ENCODE measurements around the gene KAT7. TPM values are rescaled to one million over a fixed set of nuclear protein-coding genes. Genes with fewer than 3 reads are reported as not detected.

Gene KAT7
- total RNA-seq, 1 experiment from 2014 or later: 79.5 TPM

GRCh38 chr17:49819138-49819537 is 30.7 kb downstream of the KAT7 start:
- Histone ChIP-seq H3K9me2 (ENCODE audit: insufficient read depth) (no peaks in the 10 kb centered on the region), H3K4me3 (replicated peaks in 1 of 2; ENCODE audit: low read depth in 1 of 2, low read length in 2 of 2) (no peak overlapping the region), H3K36me3 (ENCODE audit: control insufficient read depth in 1 of 2, insufficient read depth in 2 of 2, low read length in 2 of 2) (peaks cover 55 to 65% of the 10 kb centered on the region in 2 experiments), H3K27me3 (ENCODE audit: insufficient read depth, low read length) (no peaks in the 10 kb centered on the region), H3K9ac (ENCODE audit: low read length) (no peak overlapping the region), H2AFZ (ENCODE audit: low read depth, low read length, poor library complexity, severe bottlenecking) (no peak overlapping the region), H4K20me1 (ENCODE audit: insufficient read depth) (no peaks in the 10 kb centered on the region; the same call in 1 of the 2 replicates), H3K4me1 (ENCODE audit: control insufficient read depth in 1 of 2, insufficient read depth in 2 of 2, low read length in 2 of 2) (no peaks in the 10 kb centered on the region), H3K4me2 (ENCODE audit: low read length) (no peak overlapping the region), H3K27ac (ENCODE audit: low read depth, low read length) (no peak overlapping the region), H3K79me2 (ENCODE audit: insufficient read depth, low read length) (peaks cover 15% of the 10 kb centered on the region), H3K9me3 (ENCODE audit: control insufficient read depth in 1 of 2, insufficient read depth in 1 of 2, low read depth in 1 of 2, low read length in 2 of 2) (no peaks in the 10 kb centered on the region)
- ChIA-PET RAD21 (ENCODE audit: low non-redundant PET in 1 of 2, low total read pairs in 2 of 2, uncharacterized antibody in 2 of 2, unreplicated experiment in 2 of 2) (no interaction called here), CTCF (no interaction called here), POLR2A (no interaction called here)
- TF ChIP-seq ZNF274 (IDR thresholded peaks at IDR 0.05; ENCODE audit: low read depth, low read length) (no peak), SP1 (IDR thresholded peaks at IDR 0.05; ENCODE audit: low read depth) (no peak), SIN3A (IDR thresholded peaks at IDR 0.05; ENCODE audit: low read depth) (no peak)
- BruUV-seq (replicated peaks): no TSS peak
- intact Hi-C loops (cut with micrococcal nuclease): no loop called here
- ATAC-seq (no peak), DNase-seq (ENCODE audit: low read depth, low spot score) (no peak)

GRCh38 chr17:49819651-49820050 is 31.2 kb downstream of the KAT7 start:
- Histone ChIP-seq H3K27ac (ENCODE audit: low read depth, low read length) (no peak overlapping the region), H3K9me3 (ENCODE audit: control insufficient read depth in 1 of 2, insufficient read depth in 1 of 2, low read depth in 1 of 2, low read length in 2 of 2) (no peaks in the 10 kb centered on the region), H3K79me2 (ENCODE audit: insufficient read depth, low read length) (peaks cover 14% of the 10 kb centered on the region), H2AFZ (ENCODE audit: low read depth, low read length, poor library complexity, severe bottlenecking) (no peak overlapping the region), H3K36me3 (ENCODE audit: control insufficient read depth in 1 of 2, insufficient read depth in 2 of 2, low read length in 2 of 2) (peaks cover 53 to 65% of the 10 kb centered on the region in 2 experiments), H3K9me2 (ENCODE audit: insufficient read depth) (no peaks in the 10 kb centered on the region), H3K4me3 (replicated peaks in 1 of 2; ENCODE audit: low read depth in 1 of 2, low read length in 2 of 2) (no peak overlapping the region), H3K4me1 (ENCODE audit: control insufficient read depth in 1 of 2, insufficient read depth in 2 of 2, low read length in 2 of 2) (no peaks in the 10 kb centered on the region), H4K20me1 (ENCODE audit: insufficient read depth) (no peaks in the 10 kb centered on the region; the same call in 1 of the 2 replicates), H3K9ac (ENCODE audit: low read length) (no peak overlapping the region), H3K4me2 (ENCODE audit: low read length) (no peak overlapping the region), H3K27me3 (ENCODE audit: insufficient read depth, low read length) (no peaks in the 10 kb centered on the region)
- RAD21 ChIA-PET (ENCODE audit: low non-redundant PET in 1 of 2, low total read pairs in 2 of 2, uncharacterized antibody in 2 of 2, unreplicated experiment in 2 of 2): no interaction called here
- no peak for ATAC-seq
- POLR2A ChIA-PET: no interaction called here
- no TSS peak for BruUV-seq (replicated peaks)
- CTCF ChIA-PET: no interaction called here
- intact Hi-C loops (cut with micrococcal nuclease): no loop called here
- no peak for DNase-seq (ENCODE audit: low read depth, low spot score)
- no peak for TF ChIP-seq FOSL1 (IDR thresholded peaks at IDR 0.05; ENCODE audit: low read depth)
- TF ChIP-seq ZNF274 (IDR thresholded peaks at IDR 0.05; ENCODE audit: low read depth, low read length): no peak
- TF ChIP-seq ELF1 (IDR thresholded peaks at IDR 0.05; ENCODE audit: borderline replicate concordance, low read depth): no peak
- TF ChIP-seq POLR2A (IDR thresholded peaks at IDR 0.05; ENCODE audit: borderline replicate concordance, extremely low read depth, insufficient read depth, insufficient read length): no peak
- no peak for TF ChIP-seq ZFX (IDR thresholded peaks at IDR 0.05)
- TF ChIP-seq JUND (IDR thresholded peaks at IDR 0.05): no peak
- TF ChIP-seq YY1 (IDR thresholded peaks at IDR 0.05; ENCODE audit: extremely low read depth, insufficient replicate concordance, low read depth, low read length): no peak
- TF ChIP-seq CBX3 (IDR thresholded peaks at IDR 0.05; ENCODE audit: low read depth): no peak

Data from HCT116 (cell line).